Gastrocnemius medialis (tissue), 4 donors: ENCODE data around the gene SUGCT. TPM values are rescaled to one million over a fixed set of nuclear protein-coding genes. Genes with fewer than 3 reads are reported as not detected.

Source experiments
- ATAC-seq, 2 donors: fragments of 150-250 bp; one replicate each; pipeline ENCODE4 v1.9.1; 2016
- DNase-seq, 2 donors: peaks; one replicate each; pipeline ENCODE4 v3.0.0-alpha.2; 2019
- H3K27ac ChIP-seq, 4 donors: fragments of 200-600 bp; sonication (generic); 1 replicate in 1 of 4; 2 replicates in 3 of 4; pipeline ENCODE4 v1.5.1; 2016 to 2018; ENCODE audit warnings: mild to moderate bottlenecking in 2 of 4, moderate library complexity in 1 of 4
- H3K27me3 ChIP-seq, 3 donors: fragments of 200-600 bp; sonication (generic) in 2 of 3; 1 replicate in 1 of 3; 2 replicates in 2 of 3; pipeline versions ENCODE4 v1.5.1 to v1.6.0; 2016 to 2019; ENCODE audit warnings: mild to moderate bottlenecking in 1 of 3, moderate library complexity in 1 of 3
- H3K36me3 ChIP-seq, 2 donors: fragments of 200-600 bp; sonication (generic) in 1 of 2; one replicate each; pipeline ENCODE4 v1.5.1; 2017 to 2018
- H3K4me1 ChIP-seq, 2 donors: fragments of 200-600 bp; sonication (generic) in 1 of 2; one replicate each; pipeline ENCODE4 v1.5.1; 2016 to 2017; ENCODE audit warnings: mild to moderate bottlenecking in 2 of 2
- H3K4me3 ChIP-seq, 4 donors: fragments of 200-600 bp; sonication (generic) in 3 of 4; 1 replicate in 1 of 4; 2 replicates in 3 of 4; pipeline ENCODE4 v1.5.1; 2016 to 2019; ENCODE audit warnings: mild to moderate bottlenecking in 2 of 4
- H3K9me3 ChIP-seq, 3 donors: fragments of 200-600 bp; sonication (generic) in 2 of 3; 1 replicate in 1 of 3; 2 replicates in 2 of 3; pipeline ENCODE4 v1.5.1; 2016 to 2019
- CTCF ChIP-seq, 5 experiments: fragments of 450-650 bp in 3 of 5; fragments of 200-600 bp in 2 of 5; sonication (generic) in 2 of 5; IDR thresholded peaks in 4 of 5; conservative IDR thresholded peaks in 1 of 5; 1 replicate in 4 of 5; 2 replicates in 1 of 5; pipeline ENCODE4 v1.5.1; 2016 to 2019; ENCODE audit warnings: antibody characterized with exemption in 5 of 5, mild to moderate bottlenecking in 3 of 5, moderate library complexity in 3 of 5
- POLR2A ChIP-seq, 2 donors: fragments of 450-650 bp; IDR thresholded peaks; one replicate each; pipeline ENCODE4 v1.6.1; 2017; ENCODE audit warnings: antibody characterized with exemption in 2 of 2, mild to moderate bottlenecking in 2 of 2, moderate library complexity in 2 of 2
- in situ Hi-C, 4 donors: fragments of 200-750 bp; cut with MboI; loops; one replicate each; pipeline versions ENCODE4 v1.15.0 to v1.8.0; 2017; ENCODE audit warnings: low sequenced_read_pairs in 4 of 4
- intact Hi-C: fragments of 100-400 bp; cut with DNase I; formaldehyde crosslinking; loops from one replicate; pipeline ENCODE4 v1.15.1; 2023; ENCODE audit warnings: low total_unique reads
- total RNA-seq, 4 donors: library from RNA; depleted of rRNA; stranded (reverse); fragments of >200 nt; gene quantifications; one replicate each; pipeline versions ENCODE4 v1.1.0 to v1.2.3, GENCODE V29; 2016

SUGCT gene
- total RNA-seq, 4 donors from 2014 or later, result 2.3 to 3.5 (median 2.9) TPM

- Histone ChIP-seq H3K36me3 (no peaks in the 10 kb centered on the region), H3K4me3 (no peak overlapping the region), H3K4me1 (no peaks in the 10 kb centered on the region), H3K27ac (no peak overlapping the region), H3K9me3 (no peaks in the 10 kb centered on the region), H3K27me3 (no peaks in the 10 kb centered on the region)
- TF ChIP-seq CTCF (IDR thresholded peaks at IDR 0.05 in 4 of 5, conservative IDR thresholded peaks at IDR 0.05 in 1 of 5) (no peak), POLR2A (IDR thresholded peaks at IDR 0.05) (no peak)
- DNase-seq, result no peak
- in situ Hi-C loops, result no loop called here
- intact Hi-C loops, result no loop called here
- no peak for ATAC-seq
Measured at GRCh38 chr7:40704172-40704571, 569.4 kb downstream of the SUGCT start.

- DNase-seq, result no peak
- no peaks in the 10 kb centered on the region for H3K36me3 ChIP-seq
- H3K4me1 ChIP-seq, result no peaks in the 10 kb centered on the region
- H3K27ac ChIP-seq, result no peak overlapping the region
- TF ChIP-seq POLR2A (IDR thresholded peaks at IDR 0.05) (no peak), CTCF (IDR thresholded peaks at IDR 0.05 in 4 of 5, conservative IDR thresholded peaks at IDR 0.05 in 1 of 5) (no peak)
- no peak overlapping the region for H3K4me3 ChIP-seq
- H3K27me3 ChIP-seq, result no peaks in the 10 kb centered on the region
- no peaks in the 10 kb centered on the region for H3K9me3 ChIP-seq
- intact Hi-C loops (no loop called here), in situ Hi-C loops (no loop called here)
- ATAC-seq, result no peak
Measured at GRCh38 chr7:40706829-40707228, 572.0 kb downstream of the SUGCT start.

GRCh38 chr7:40709062-40709964 lies 574.5 kb downstream of the SUGCT start:
- H3K36me3 ChIP-seq, result no peaks in the 10 kb centered on the region
- intact Hi-C loops, result no loop called here
- TF ChIP-seq CTCF (IDR thresholded peaks at IDR 0.05 in 4 of 5, conservative IDR thresholded peaks at IDR 0.05 in 1 of 5) (no peak), POLR2A (IDR thresholded peaks at IDR 0.05) (no peak)
- no peak overlapping the region for H3K27ac ChIP-seq
- in situ Hi-C loops, result no loop called here
- DNase-seq (no peak), ATAC-seq (no peak)
- H3K9me3 ChIP-seq, result no peaks in the 10 kb centered on the region
- H3K4me3 ChIP-seq, result no peak overlapping the region
- H3K27me3 ChIP-seq, result no peaks in the 10 kb centered on the region
- no peaks in the 10 kb centered on the region for H3K4me1 ChIP-seq

- no peak for ATAC-seq
- no peak overlapping the region for H3K27ac ChIP-seq
- no peak for TF ChIP-seq CTCF (IDR thresholded peaks at IDR 0.05 in 4 of 5, conservative IDR thresholded peaks at IDR 0.05 in 1 of 5)
- TF ChIP-seq POLR2A (IDR thresholded peaks at IDR 0.05), result no peak
Measured at GRCh38 chr7:40711706-40712105, 576.9 kb downstream of the SUGCT start.

More at GRCh38 chr7:40711706-40712105, 576.9 kb downstream of the SUGCT start:
- Histone ChIP-seq H3K36me3 (no peaks in the 10 kb centered on the region), H3K4me3 (no peak overlapping the region), H3K4me1 (no peaks in the 10 kb centered on the region), H3K9me3 (no peaks in the 10 kb centered on the region), H3K27me3 (no peaks in the 10 kb centered on the region)
- DNase-seq, result no peak
- intact Hi-C loops, result no loop called here
- in situ Hi-C loops, result no loop called here
